GM19324 (cell line): ENCODE data around the gene ZDHHC24.

Source experiments
- ATAC-seq: cut with Tn5 transposase; IDR thresholded peaks from one replicate; pipeline ENCODE4 v1.9.1; 2021; ENCODE audit warnings: mild to moderate bottlenecking, moderate library complexity; ENCODE audit not compliant: unreplicated experiment, low FRiP score

The ZDHHC24 gene

DNA sequence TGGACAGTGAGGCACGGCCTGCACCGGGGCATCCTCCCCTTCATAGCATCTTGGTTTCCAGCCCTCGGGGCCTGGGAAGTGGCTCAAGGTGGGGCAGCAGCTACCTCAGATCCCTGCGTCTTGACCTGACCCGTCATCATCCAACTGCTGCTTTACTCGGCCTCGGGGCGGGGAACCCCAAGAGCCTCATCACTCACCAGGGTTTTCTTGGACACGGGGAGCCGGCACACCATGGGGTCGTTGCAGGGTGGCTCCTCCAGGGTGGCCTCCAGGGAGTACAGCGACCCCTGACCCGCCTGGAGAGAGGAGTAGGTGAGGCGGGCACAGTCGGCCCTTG, 21.9 kb upstream of the ZDHHC24 start:
- no peak for ATAC-seq

DNA sequence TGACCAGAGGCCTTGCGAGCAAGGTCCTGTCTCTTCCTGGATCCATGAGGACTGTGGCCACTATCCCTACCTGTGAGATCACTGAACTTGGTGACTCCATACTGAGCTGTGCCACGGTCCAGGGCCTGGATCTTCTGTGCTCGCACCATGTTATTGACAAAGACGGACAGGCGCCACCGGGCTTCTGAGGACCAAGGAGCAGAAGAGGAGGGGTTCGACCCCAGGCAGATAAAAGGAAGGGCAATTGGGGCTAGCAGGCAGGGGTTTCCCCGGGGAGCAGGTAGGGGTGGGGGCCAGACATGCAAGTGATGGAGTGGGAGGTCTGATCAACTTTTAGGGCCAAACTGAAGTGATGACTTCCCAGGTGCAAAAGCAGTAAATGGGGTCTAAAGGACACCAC, 20.4 kb upstream of the ZDHHC24 start:
- ATAC-seq, result no peak

DNA sequence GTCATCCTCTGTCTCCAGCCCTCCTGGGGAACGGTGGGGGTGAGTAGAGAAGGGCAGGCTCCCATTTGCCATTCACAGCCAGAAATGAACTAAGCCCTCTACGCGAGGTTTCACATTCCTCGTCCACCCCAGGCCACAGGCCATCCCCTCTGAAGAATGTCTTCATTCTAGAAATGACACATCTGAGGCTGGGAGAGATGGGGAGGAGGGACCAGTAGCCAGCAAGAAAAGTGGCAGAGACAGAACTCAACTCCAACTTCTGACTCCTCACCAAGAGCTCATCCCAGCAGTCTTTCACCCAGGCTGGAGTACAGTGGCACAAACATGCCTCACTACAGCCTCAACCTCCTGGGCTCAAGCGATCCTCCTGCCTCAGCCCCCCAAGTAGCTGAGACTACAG, 19.1 kb upstream of the ZDHHC24 start:
- ATAC-seq, result no peak

DNA sequence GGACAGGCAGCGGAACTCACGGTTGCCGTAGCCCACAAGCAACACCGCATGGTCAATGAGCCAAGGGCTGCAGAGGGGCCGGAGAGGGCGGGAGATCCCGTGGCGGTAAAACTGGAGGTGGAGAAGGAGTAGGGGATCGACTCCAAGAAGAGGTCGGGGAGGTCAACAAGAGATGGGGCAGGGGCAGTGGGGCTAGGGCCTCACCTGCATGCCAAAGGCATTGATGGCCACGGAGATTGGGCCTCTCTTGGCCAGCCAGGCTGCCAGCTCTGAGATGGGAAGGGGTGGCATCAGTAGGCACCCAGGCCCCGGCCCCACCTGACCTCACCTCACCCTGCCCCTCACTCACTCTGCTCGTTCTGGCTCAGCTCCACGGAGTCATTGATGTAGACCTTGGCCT, 18.7 kb upstream of the ZDHHC24 start:
- no peak for ATAC-seq

DNA sequence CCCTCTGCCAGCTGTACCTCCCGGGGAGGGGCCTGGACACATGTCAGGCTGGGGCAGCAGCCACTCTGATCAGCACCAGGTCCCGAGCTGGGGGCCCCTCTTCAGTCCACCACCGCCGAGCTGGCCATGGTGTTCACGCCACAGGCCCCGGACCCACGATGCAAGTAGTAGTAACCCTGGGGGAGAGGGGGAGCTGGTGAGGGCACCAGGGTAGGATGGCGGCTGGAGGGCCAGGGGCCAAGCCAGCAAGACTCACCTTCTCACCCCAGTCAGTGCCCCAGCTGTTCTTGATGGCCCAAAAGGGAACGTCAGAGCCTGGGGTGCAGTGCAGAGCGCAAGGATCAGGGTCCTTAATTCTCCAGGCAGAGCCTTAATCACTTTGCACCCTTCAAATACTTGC, 18.0 kb upstream of the ZDHHC24 start:
- ATAC-seq, result no peak

DNA sequence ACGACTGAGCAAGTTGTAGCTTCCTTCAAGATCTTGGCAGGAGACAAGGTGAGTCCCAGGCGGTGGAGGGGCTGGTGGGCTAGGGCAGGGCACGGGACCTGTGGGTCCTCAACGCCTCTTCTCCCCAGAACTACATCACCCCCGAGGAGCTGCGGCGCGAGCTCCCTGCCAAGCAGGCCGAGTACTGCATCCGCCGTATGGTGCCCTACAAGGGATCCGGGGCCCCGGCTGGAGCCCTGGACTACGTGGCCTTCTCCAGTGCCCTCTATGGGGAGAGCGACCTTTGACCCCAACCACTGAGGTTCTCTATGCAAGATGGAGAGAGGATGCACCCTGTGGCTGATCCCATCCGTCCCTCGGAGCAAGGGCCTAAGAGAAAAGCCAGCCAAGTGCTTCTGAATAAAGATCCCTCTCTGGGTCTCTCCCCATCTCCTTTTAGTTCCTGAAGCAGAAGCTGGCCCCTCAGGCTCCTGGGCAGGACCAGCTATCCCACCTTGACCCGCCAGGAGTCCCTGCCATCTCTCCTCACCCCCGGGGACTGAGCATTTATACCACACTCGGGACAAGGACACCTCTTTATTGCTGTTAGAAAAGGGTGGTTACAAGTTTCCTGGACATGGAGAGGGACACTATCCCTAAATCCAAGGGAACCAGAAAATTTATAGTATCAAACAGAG, 17.2 kb upstream of the ZDHHC24 start:
- no peak for ATAC-seq

DNA sequence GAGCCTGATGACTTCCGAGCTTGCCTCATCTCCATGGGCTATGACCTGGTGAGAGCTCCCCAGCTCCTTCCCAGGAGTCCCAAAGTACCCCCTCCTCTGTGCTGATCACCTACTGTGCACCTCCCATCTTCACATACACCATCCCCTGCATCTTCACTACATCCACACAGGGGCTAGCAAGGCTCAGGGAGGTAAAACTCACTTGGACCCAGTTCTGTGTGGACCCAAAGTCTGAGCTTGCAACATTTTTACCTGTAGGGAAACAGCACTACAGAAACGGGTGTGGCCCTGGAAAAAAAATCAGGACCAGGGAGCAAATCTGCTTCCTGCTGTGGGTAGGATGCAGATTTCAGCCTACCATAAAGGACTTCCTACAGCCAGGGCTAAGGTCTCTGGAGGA, 16.4 kb upstream of the ZDHHC24 start:
- no peak for ATAC-seq

DNA sequence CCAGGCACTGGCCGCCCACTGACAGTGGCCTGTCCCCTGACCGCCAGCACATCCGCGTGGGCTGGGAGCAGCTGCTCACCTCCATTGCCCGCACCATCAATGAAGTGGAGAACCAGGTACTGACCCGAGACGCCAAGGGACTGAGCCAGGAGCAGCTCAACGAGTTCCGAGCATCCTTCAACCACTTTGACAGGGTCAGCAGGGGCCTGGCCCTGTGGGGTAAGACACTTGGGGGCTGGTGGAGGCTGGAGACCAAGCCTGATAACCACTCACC, 16.1 kb upstream of the ZDHHC24 start:
- no peak for ATAC-seq

DNA sequence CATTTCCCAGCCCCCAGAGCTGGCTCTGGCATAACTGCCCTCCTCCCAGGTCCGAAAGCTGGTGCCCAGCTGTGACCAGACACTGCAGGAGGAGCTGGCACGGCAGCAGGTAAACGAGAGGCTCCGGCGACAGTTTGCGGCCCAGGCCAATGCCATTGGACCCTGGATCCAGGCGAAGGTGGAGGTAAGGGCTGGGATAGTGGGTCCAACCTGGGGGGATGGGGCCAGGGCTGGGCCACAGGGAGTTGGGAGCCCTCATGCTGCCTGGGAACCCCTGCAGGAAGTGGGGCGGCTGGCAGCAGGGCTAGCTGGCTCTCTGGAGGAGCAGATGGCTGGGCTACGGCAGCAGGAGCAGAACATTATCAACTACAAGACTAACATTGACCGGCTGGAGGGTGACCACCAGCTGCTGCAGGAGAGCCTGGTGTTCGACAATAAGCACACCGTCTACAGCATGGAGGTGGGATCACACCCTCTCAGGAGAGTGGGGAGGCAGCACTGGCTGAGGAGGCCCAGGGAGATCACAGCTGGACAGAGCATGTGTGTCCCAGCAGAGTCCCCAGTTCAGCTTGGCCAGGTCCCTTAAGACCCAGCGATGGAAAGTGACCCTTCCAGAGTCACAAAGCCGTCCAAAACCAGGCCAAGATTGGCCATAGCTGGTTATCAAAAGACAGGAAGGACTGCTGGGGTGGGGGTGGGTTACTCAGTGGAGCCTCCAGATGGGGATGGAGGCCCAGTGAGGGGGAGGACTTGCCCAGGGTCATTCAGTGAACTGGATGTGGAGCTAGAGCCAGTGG, 15.5 kb upstream of the ZDHHC24 start:
- no peak for ATAC-seq

DNA sequence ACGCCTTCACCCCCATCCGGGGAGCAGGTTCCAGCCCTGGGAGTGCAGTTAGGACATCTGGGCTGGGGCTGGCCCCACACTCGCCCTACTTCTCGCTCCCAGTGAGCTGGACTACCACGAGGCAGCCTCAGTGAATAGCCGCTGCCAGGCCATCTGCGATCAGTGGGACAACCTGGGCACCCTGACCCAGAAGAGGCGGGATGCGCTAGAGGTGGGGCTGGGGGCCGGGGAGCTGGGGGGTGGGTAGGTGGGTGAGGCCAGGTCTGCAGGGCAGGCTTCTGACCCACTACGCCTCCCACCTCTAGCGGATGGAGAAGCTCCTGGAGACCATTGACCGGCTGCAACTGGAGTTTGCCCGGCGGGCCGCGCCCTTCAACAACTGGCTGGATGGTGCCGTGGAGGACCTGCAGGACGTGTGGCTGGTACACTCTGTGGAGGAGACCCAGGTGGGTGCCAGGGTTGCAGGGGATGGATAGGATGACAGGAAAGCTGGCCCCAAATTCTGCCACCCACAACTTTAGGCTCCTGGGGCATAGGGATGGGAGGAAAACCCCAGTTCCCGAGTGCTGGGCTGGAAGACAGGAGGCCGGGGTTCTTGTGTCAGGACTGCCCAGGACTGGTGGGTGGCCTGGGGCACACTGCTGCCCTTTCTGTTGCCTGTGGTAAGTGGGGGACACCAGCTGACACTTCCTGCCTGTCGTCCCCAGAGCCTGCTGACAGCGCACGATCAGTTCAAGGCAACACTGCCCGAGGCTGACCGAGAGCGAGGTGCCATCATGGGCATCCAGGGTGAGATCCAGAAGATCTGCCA, 14.2 kb upstream of the ZDHHC24 start:
- ATAC-seq, result no peak

DNA sequence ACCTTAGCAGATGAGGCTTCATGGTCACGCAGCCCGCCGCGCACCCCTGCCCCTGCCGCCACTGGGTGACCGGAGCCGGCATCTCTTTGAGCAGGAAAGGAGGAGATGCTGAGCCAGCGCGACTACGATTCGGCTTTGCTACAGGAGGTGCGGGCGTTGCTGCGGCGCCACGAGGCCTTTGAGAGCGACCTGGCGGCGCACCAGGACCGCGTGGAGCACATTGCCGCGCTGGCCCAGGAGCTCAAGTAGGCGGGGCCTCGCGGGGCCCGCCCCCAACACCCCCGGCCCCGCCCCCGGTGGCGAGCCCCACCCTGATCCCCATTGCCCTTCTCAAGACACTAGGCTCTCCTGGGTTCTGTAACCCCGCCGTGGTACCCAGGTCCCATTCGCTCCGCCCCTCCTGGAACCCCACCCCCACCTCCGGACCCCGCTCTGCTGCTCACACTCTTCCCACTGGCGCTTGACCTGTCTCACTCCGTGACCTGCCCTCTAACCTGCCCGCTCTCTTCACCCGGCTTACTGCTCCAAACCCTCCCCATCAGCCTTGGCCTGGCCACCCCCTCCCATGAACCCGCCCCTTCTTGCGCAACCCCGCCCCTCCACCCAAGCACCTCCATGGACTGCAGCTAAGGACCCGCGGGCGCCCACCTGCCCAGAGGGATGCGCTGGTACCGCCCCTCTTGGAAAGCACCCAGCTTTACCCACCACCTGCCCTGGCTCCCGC, 13.5 kb upstream of the ZDHHC24 start:
- no peak for ATAC-seq

DNA sequence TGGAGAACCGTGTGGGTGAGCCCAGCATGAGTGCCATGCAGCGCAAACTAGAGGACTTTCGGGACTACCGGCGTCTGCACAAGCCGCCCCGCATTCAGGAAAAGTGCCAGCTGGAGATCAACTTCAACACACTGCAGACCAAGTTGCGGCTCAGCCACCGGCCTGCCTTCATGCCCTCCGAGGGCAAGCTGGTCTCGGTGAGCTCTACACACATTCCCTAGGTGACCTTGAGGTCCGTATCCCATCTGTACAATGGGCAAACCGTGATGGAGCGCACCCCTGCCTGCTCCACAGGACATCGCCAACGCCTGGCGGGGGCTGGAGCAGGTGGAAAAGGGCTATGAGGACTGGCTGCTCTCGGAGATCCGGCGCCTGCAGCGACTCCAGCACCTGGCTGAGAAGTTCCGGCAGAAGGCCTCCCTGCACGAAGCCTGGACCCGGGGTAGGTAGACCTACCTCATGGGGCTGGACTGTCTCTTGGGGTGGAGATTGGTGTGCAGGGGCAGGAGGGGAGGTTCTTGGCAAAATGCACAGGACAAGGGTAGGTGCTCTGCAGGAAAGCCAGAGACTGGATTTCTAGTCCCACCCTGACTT, 12.0 kb upstream of the ZDHHC24 start:
- ATAC-seq, result no peak

DNA sequence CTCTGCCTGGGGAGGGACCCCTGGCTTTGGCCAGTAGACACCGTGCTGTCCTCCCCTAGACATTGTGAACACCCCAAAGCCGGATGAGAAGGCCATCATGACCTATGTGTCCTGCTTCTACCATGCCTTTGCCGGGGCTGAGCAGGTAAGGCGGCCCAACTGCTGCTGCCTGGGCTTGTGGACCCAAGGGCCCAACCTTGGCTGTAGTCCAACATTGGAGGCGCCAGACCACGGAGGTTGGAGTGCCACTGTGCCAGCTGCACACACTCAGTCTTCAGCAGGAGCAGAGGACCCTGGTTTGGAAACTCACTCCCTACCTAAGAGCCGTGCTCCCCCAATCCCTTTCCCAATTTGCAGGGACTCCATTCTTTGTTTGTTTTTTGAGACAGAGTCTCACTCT, 10.2 kb upstream of the ZDHHC24 start:
- ATAC-seq, result no peak

DNA sequence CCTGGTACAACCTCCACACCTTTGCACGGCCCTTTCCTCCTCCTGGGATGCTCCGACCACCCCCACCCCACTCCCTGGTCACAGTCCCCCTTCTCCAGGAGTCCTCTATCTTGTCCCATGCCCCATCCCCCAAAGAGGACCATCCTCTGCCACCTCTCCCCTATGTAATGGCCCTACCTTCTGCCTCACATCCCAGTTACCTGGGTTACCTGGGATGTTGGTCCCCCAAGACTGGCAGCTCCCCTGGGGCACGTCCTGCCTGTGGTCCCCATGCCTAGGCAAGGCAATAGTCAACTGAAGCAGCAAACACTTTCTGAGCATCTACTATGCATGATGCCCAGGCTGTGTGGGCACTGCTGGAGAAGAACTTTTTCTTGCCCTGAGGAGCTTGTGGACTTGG, 9.6 kb upstream of the ZDHHC24 start:
- ATAC-seq, result no peak

DNA sequence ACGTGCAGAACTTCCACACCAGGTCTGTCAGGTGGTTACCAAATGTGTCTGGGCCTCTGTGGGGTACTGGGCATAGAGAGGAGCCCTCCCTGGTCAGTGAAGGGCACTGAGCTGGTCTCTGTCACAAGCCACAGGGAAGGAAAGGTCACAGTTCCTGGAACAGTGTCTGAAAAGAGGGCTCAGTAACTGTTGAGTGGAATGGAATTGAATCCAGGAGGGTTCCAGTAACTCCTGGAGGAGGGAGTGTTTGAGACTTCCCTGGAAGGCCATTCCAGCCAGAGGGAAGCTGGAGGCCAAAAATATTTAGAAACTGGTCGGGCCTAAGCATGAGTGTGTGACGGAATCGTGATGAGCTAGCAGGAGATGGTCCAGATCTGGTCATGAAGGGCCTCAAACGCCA, 8.8 kb upstream of the ZDHHC24 start:
- no peak for ATAC-seq

DNA sequence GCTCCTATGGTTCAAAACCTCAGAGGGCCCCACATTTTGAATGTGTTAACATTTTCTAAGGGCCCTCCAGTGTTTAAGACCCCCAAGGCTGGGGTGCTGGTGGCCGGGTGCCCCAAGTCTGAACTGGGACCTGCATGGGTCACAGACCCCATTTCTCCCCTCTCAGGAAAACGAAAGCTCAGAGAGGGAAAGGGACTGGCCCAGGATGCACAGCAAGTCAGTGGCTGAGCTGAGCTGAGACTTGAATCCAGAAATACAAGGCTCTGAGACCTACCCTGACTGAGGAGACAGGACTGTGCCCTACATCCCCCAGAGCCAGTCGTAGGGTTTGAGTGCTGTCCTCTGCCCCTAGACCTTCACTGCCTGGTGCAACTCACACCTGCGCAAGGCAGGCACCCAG, 5.0 kb upstream of the ZDHHC24 start:
- ATAC-seq, result no peak

DNA sequence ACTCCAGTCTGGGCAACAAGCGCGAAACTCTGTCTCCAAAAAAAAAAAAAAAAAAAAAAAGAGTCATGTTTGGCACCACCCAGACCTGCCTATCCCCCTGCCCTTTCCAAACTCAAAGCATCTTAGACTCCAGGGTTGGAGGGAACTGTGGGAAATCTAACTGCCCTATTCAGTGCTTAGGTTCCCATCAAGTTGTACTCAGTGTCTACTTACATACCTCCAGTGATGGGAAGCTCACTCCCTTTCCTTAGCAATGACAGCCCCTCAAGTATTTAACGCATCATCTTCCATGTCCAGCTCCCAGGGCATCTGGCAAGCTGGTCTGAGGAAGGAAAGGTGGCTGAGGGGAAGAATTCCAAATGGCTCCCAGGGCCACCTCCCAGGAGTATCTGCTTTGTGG, 3.8 kb upstream of the ZDHHC24 start:
- no peak for ATAC-seq

DNA sequence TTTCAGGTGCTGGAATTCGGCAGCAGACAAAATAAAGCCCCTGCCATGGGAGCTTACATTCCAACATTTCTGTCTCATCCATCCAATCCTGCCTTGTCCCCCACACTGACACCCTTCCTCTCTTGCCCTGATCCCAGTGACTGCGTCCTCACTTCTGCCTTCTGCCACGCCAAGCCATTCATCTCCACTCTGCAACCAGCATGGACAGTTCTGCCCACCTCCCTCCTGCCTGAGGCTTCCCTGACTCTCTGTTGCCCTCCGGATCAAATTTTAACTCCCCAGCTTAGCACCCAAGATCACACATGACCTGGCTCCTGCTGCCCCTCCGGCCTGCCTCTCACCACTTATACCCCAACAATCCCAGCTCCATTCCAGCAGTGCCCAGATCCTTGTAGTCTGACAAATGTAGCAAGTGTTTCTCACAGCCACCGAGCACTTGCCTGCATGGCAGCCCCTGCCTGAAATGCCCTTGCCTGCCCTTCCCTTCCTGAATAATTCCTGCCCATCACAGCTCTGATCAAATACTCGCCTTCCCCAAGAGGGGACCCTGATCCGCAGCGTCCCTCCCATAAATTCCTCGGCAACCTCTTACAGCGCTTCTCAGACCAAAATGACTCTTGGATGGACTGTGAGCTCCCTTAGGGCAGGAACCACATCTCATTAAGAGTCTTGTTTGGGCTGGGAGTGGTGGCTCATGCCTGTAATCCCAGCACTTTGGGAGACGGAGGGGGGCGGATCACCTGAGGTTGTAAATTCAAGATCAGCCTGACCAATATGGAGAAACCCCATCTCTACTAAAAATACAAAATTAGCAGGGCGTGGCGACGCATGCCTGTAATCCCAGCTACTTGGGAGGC, 3.2 kb upstream of the ZDHHC24 start:
- no peak for ATAC-seq

DNA sequence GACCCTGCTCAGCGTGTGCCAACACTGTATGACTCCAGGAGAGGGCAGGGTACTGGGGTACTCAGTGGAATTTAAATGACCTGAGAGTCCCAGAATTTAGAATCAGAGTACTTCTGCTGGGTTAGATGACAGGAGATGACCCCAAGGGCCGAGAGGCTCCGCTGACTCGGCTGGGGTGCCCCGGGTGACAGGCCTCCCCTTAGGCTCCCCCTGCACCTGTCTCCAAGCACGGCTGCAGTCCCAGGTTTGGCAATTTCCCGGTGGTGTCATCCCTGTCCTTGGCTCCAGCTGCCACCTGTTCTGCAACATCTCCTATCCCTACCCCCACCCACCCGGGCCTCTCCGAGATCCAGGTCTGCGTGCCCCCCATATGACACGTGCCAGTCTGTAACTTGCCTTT, 2.2 kb upstream of the ZDHHC24 start:
- ATAC-seq, result no peak

DNA sequence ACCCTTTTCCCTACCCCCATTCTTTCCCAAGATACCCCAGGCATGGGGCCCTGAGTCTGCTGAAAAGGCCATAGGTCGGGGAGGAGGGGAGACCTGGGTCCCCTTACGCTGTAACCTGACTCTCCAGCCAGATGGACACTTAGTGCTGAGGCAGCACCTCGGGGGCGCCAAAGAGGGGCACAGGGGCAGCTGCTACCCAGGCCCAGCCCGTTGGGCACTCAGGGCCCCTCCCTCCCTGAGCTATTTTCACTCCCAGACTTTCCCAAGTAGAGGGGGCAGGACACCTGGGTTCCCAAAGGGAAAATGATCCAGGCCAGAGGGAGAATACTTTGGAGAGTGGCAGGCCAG, 1.8 kb upstream of the ZDHHC24 start:
- no peak for ATAC-seq
